GM12865 (cell line): ENCODE measurements around the gene ANO4.
"Not testable (repeated sequence)": the region's sequence is repeated elsewhere in the genome, so short reads cannot be mapped to it uniquely, and the experiment has no call there.

Source experiments
- DNase-seq: peaks from one replicate; pipeline ENCODE4 v3.0.0; 2010; ENCODE audit warnings: low read depth
- H3K4me3 ChIP-seq: 2 replicates; pipeline ENCODE4 v1.5.1; 2011; ENCODE audit warnings: mild to moderate bottlenecking, low read depth, low read length, control low read depth
- CTCF ChIP-seq: IDR thresholded peaks from 2 replicates; pipeline ENCODE4 v1.5.1; 2011; ENCODE audit warnings: low read length, control low read depth, low read depth, inconsistent platforms; ENCODE audit not compliant: insufficient read depth; ENCODE audit errors: missing control alignments

The ANO4 gene

GRCh38 chr12:101110866-101111265, 316.3 kb downstream of the ANO4 start:
- no peak for TF ChIP-seq CTCF
- DNase-seq = no peak
- H3K4me3 ChIP-seq = no peak overlapping the region

- no peak for TF ChIP-seq CTCF
- no peak for DNase-seq
- no peak overlapping the region for H3K4me3 ChIP-seq
Observed at GRCh38 chr12:101111441-101111840, 316.9 kb downstream of the ANO4 start.

GRCh38 chr12:101115326-101115725, 320.8 kb downstream of the ANO4 start:
- DNase-seq = no peak
- no peak for TF ChIP-seq CTCF
- H3K4me3 ChIP-seq = no peak overlapping the region

GRCh38 chr12:101116911-101117310, 322.3 kb downstream of the ANO4 start:
- no peak overlapping the region for H3K4me3 ChIP-seq
- DNase-seq = no peak
- TF ChIP-seq CTCF = no peak

- DNase-seq = no peak
- no peak overlapping the region for H3K4me3 ChIP-seq
- no peak for TF ChIP-seq CTCF
Observed at GRCh38 chr12:101117842-101118241, 323.3 kb downstream of the ANO4 start.

GRCh38 chr12:101127521-101128219, 333.1 kb downstream of the ANO4 start:
- no peak for DNase-seq
- no peak for TF ChIP-seq CTCF
- no peak overlapping the region for H3K4me3 ChIP-seq

- H3K4me3 ChIP-seq = not testable (repeated sequence)
Observed at GRCh38 chr12:101145777-101146431, 351.3 kb downstream of the ANO4 start.

More at GRCh38 chr12:101145777-101146431, 351.3 kb downstream of the ANO4 start:
- DNase-seq = not testable (repeated sequence)
